K562 (cell line): ENCODE results near the gene LYSMD1. TPM values are rescaled to one million over a fixed set of nuclear protein-coding genes. Genes with fewer than 3 reads are reported as not detected.
A peak's percentile ranks its signal among the peaks of the same experiment; 100 is the strongest.

Experiments
- BDP1 ChIP-seq: IDR thresholded peaks from 3 replicates; pipeline ENCODE4 v1.6.1; 2011; ENCODE audit not compliant: insufficient read length, insufficient read depth
- CAMTA2 ChIP-seq: fragments of 250-450 bp; sonication (Bioruptor Pico); conservative IDR thresholded peaks from 2 replicates; pipeline ENCODE4 v1.5.1; 2022
- DIDO1 ChIP-seq: fragments of 450-650 bp; IDR thresholded peaks from 2 replicates; pipeline ENCODE4 v1.6.1; 2016; ENCODE audit warnings: low read depth, missing biosample characterization, missing genetic modification characterization
- EHMT2 ChIP-seq: fragments of 450-650 bp; IDR thresholded peaks from 2 replicates; pipeline ENCODE4 v1.6.1; 2018; ENCODE audit warnings: antibody characterized with exemption
- FOXO4 ChIP-seq: fragments of 450-650 bp; formaldehyde crosslinking; IDR thresholded peaks from 2 replicates; pipeline ENCODE4 v1.4.0; 2020; ENCODE audit warnings: mild to moderate bottlenecking, moderate library complexity
- FOXP1 ChIP-seq: sonication (generic); formaldehyde crosslinking; IDR thresholded peaks from 2 replicates; pipeline ENCODE4 v1.8.0; 2022; ENCODE audit warnings: mild to moderate bottlenecking, missing genetic modification reagents
- HNRNPL ChIP-seq: fragments of 200-400 bp; formaldehyde crosslinking; IDR thresholded peaks from 2 replicates; pipeline ENCODE4 v1.6.1; 2017; ENCODE audit warnings: low read depth, mild to moderate bottlenecking, low read length
- KLF13 ChIP-seq: fragments of 450-650 bp; IDR thresholded peaks from 2 replicates; pipeline ENCODE4 v1.6.1; 2016; ENCODE audit warnings: missing genetic modification characterization, low read depth, mild to moderate bottlenecking, missing compliant biosample characterization, moderate library complexity, borderline replicate concordance
- MNT ChIP-seq, 2 experiments: fragments of 450-650 bp; conservative IDR thresholded peaks; 2 replicates each; pipeline ENCODE4 v1.6.1; 2017; ENCODE audit warnings: mild to moderate bottlenecking in 2 of 2, moderate library complexity in 2 of 2
- MXD1 ChIP-seq: fragments of 250-450 bp; sonication (Bioruptor Pico); IDR thresholded peaks from 2 replicates; pipeline ENCODE4 v1.8.0; 2021; ENCODE audit warnings: borderline replicate concordance, mild to moderate bottlenecking, moderate library complexity; ENCODE audit not compliant: poor library complexity, severe bottlenecking
- POLR2A ChIP-seq: fragments of 450-650 bp; conservative IDR thresholded peaks from 2 replicates; pipeline ENCODE4 v1.6.1; 2016
- SIN3A ChIP-seq, 2 experiments: fragments of 150-350 bp in 1 of 2; IDR thresholded peaks; 2 replicates each; pipeline ENCODE4 v1.6.1; 2011 to 2016; ENCODE audit warnings: borderline replicate concordance in 2 of 2, low read depth in 2 of 2, low read length in 2 of 2, mild to moderate bottlenecking in 2 of 2, moderate library complexity in 2 of 2; ENCODE audit not compliant: control insufficient read depth in 1 of 2
- SPI1 ChIP-seq: IDR thresholded peaks from 2 replicates; pipeline ENCODE4 v1.6.1; 2011; ENCODE audit warnings: low read depth, low read length, control low read depth, borderline replicate concordance
- SRSF9 ChIP-seq: fragments of 200-400 bp; formaldehyde crosslinking; IDR thresholded peaks from 2 replicates; pipeline ENCODE4 v1.6.1; 2017; ENCODE audit warnings: low read depth, low read length, borderline replicate concordance
- STAT5B ChIP-seq: fragments of 250-450 bp; sonication (Bioruptor Pico); IDR thresholded peaks from 2 replicates; pipeline ENCODE4 v1.8.0; 2021; ENCODE audit warnings: mild to moderate bottlenecking, inconsistent platforms
- XRCC4 ChIP-seq: IDR thresholded peaks from one replicate; pipeline ENCODE4 v1.6.1; 2011; ENCODE audit not compliant: insufficient read depth, insufficient read length; ENCODE audit errors: extremely low read depth
- ZC3H8 ChIP-seq: fragments of 450-650 bp; IDR thresholded peaks from 2 replicates; pipeline ENCODE4 v1.6.1; 2017
- ZNF23 ChIP-seq: fragments of 250-450 bp; sonication (Bioruptor Pico); IDR thresholded peaks from 2 replicates; pipeline ENCODE4 v1.4.0; 2020; ENCODE audit warnings: mild to moderate bottlenecking
- polyA plus RNA-seq, 8 experiments: library from polyadenylated mRNA; depleted of rRNA in 4 of 8; stranded (reverse) in 5 of 8; unstranded in 3 of 8; fragments of >200 nt; fragmentation: Nextera tagmentation in 2 of 8; fragmentation: Illumina TruSeq in 1 of 8; extraction: Ambion mirVana in 2 of 8; extraction: Trizol in 1 of 8; gene quantifications; 2 replicates each; pipeline versions ENCODE4 v1.2.1 to v1.2.3, GENCODE V29; 2011 to 2014; ENCODE audit warnings: inconsistent platforms in 1 of 8, missing spikeins in 1 of 8
- total RNA-seq, 7 experiments: library from RNA; depleted of rRNA in 6 of 7; stranded (reverse); fragments of >200 nt in 6 of 7; fragmentation: Illumina TruSeq in 2 of 7; extraction: Trizol in 2 of 7; gene quantifications; 2 replicates each; pipeline versions ENCODE4 v1.2.1 to v1.2.3, GENCODE V29; 2011 to 2021; ENCODE audit warnings: low replicate concordance in 1 of 7

Gene LYSMD1
- total and polyA plus RNA-seq, 9 of the 15 experiments (the other 6 are each of a cell fraction or from before 2014, with no cell fraction given): 2.2 to 9.4 (median 6.0) TPM

GRCh38 chr1:151175863-151176262 lies 10.2 kb upstream of the LYSMD1 start, which contains the start of gene TMOD4 (continued):
- TF ChIP-seq DIDO1 (tag) (no peak), KLF13 (tag) (no peak), MXD1 (no peak), CAMTA2 (CRISPR knock-in tag) (no peak), EHMT2 (no peak), FOXO4 (CRISPR knock-in tag) (no peak), MNT (conservative IDR thresholded peaks at IDR 0.05) (no peak), STAT5B (no peak), SPI1 (peak; percentile 81), FOXP1 (CRISPR knock-in tag) (no peak), HNRNPL (no peak), ZC3H8 (no peak), SRSF9 (no peak), ZNF23 (CRISPR knock-in tag) (no peak), POLR2A (0 out of 2 replicates have a peak, but pooled peaks have one; percentile 32), SIN3A (IDR thresholded peaks at IDR 0.05; ENCODE audit: borderline replicate concordance in 2 of 2, control insufficient read depth in 1 of 2, low read depth in 2 of 2, low read length in 2 of 2) (no peak), BDP1 (no peak), XRCC4 (no peak)
